Nephron (organoid): ENCODE data around the gene CES1.
"Not testable (repeated sequence)": the region's sequence is repeated elsewhere in the genome, so short reads cannot be mapped to it uniquely, and the experiment has no call there.

Source experiments
- H3K27ac Mint-ChIP-seq, 3 experiments: 2 replicates each; pipeline ENCODE4 v1.8.0; 2020; ENCODE audit warnings: mixed read lengths in 3 of 3, mild to moderate bottlenecking in 2 of 3, moderate library complexity in 1 of 3
- H3K27me3 Mint-ChIP-seq: 2 replicates; pipeline ENCODE4 v1.8.0; 2021; ENCODE audit warnings: low read depth, mild to moderate bottlenecking, moderate library complexity, mixed read lengths
- H3K36me3 Mint-ChIP-seq: 2 replicates; pipeline ENCODE4 v1.8.0; 2020; ENCODE audit warnings: low read depth, mixed read lengths
- H3K4me1 Mint-ChIP-seq: 2 replicates; pipeline ENCODE4 v1.8.0; 2020; ENCODE audit warnings: mixed read lengths
- H3K4me3 Mint-ChIP-seq, 3 experiments: 2 replicates each; pipeline ENCODE4 v1.8.0; 2020; ENCODE audit warnings: mild to moderate bottlenecking in 3 of 3, mixed read lengths in 3 of 3, moderate library complexity in 2 of 3
- H3K9me3 Mint-ChIP-seq: 2 replicates; pipeline ENCODE4 v1.8.0; 2020; ENCODE audit warnings: mixed read lengths
- TF ChIP-seq, protein P1 (sequence below), 3 experiments: fragments of 200-600 bp; sonication (generic); IDR thresholded peaks; one replicate each; pipeline ENCODE4 v1.5.0; 2021; ENCODE audit warnings: antibody characterized with exemption in 3 of 3; ENCODE audit not compliant: unreplicated experiment in 3 of 3

The CES1 gene

DNA sequence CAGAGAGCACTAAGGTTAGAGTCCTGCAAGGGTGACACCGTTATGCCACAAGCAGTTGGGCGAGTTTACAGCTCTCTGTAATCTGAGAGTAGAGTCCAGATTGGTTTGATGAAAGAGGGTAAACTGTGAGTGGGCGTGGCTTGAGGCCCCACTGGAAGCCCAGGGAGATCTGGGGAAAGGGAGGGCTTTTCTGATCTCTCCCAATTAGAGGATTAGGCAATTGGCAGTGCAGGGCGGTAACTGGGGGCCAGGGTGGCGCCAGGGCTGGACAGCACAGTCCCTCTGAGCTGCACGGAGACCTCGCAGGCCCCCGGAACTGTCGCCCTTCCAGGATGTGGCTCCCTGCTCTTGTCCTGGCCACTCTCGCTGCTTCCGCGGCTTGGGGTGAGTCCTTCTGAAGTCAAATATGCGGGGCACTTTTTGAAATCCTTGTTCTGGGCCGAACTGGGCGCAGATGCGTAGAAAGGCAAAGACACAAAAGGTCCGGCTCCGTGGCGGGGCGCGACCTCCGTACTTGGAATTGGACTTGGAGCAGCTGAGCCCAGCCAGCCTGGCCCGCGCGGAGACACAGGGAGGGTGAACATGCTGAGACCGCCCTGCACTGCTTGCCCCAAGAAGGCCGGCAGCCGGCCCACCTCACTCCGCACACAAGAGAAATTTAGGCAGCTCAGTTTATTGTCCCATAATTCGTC, 72.4 kb downstream of the CES1 start:
- Mint-ChIP-seq H3K9me3 (no peaks in the 10 kb centered on the region), H3K36me3 (no peaks in the 10 kb centered on the region), H3K27ac (peak overlapping the region in 2 of 3 experiments; percentile 53 to 54), H3K27me3 (peaks cover 27% of the 10 kb centered on the region), H3K4me3 (peak overlapping the region; percentile 70 to 73 (median 71)), H3K4me1 (peaks cover 21% of the 10 kb centered on the region)
- TF ChIP-seq, protein P1, sequence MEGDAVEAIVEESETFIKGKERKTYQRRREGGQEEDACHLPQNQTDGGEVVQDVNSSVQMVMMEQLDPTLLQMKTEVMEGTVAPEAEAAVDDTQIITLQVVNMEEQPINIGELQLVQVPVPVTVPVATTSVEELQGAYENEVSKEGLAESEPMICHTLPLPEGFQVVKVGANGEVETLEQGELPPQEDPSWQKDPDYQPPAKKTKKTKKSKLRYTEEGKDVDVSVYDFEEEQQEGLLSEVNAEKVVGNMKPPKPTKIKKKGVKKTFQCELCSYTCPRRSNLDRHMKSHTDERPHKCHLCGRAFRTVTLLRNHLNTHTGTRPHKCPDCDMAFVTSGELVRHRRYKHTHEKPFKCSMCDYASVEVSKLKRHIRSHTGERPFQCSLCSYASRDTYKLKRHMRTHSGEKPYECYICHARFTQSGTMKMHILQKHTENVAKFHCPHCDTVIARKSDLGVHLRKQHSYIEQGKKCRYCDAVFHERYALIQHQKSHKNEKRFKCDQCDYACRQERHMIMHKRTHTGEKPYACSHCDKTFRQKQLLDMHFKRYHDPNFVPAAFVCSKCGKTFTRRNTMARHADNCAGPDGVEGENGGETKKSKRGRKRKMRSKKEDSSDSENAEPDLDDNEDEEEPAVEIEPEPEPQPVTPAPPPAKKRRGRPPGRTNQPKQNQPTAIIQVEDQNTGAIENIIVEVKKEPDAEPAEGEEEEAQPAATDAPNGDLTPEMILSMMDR (IDR thresholded peaks at IDR 0.05; ENCODE audit: unreplicated experiment in 3 of 3), result no peak

DNA sequence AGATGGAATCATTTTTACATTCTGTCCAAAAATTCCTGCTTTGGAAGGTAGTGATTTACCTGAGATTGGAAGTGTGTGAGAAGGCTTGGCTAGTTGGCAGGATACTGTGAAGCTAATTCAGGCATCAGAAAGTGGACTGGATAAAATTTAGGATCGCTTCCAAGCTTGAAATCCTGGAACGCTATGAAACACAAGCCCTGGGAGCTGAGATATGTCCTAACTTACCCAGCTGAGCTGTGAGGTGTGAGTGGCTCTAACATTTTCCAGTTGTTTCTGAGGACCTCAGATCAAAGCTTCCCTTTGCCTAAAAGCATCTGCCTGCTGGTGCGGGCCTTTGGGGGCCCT, 73.0 kb downstream of the CES1 start:
- H3K36me3 Mint-ChIP-seq, H3K9me3 Mint-ChIP-seq: not testable (repeated sequence)
- Mint-ChIP-seq H3K4me3 (peak overlapping the region; percentile 70 to 73 (median 71)), H3K27ac (peak overlapping the region in 1 of 3 experiments; percentile 54), H3K4me1 (peaks cover 21% of the 10 kb centered on the region), H3K27me3 (peaks cover 27% of the 10 kb centered on the region)

DNA sequence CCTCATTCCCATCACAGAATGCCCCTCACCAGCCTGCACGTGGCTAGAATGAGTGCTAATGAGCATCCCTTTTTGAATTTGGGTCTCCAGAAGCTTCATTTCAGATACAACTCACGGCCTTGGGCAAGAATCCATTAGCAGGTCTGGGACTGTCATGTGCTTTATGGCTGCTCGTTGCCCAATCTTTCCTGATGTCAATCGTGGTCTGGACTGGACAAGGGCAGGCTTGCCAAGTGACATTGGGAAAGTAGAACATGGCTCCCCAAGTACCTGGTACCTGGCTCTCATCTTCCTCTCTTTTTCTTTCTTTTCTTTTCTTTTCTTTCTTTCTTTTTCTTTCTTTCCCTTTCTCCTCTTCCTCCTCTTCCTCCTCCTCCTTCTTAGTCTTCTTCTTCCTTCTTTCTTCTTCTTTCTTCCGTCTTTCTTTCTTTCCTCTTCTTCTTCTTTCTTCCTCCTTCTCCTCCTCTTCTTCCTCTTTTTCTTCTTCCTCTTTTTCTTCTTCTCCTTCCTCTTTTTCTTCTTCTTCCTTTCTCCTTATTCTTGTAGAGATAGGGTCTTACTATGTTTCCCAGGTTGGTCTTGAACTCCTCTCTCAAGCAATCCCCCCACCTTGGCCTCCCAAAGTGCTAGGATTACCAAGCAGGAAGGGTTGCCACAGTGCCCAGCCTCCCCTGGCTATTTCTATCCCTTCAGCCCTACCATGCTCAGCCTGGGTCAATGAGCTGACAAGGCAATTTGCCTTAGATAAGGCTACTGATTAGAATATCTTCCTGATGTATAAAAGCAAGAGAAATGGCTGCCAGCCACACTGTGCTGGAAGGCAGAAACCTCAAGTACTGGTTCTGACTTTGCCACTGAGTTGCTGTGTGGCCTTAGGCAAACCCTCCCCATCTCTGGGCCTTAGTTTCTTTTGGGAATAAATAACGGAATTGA, 75.0 kb downstream of the CES1 start:
- not testable (repeated sequence) for H3K9me3 Mint-ChIP-seq, H3K36me3 Mint-ChIP-seq
- peaks cover 21% of the 10 kb centered on the region for H3K4me1 Mint-ChIP-seq

DNA sequence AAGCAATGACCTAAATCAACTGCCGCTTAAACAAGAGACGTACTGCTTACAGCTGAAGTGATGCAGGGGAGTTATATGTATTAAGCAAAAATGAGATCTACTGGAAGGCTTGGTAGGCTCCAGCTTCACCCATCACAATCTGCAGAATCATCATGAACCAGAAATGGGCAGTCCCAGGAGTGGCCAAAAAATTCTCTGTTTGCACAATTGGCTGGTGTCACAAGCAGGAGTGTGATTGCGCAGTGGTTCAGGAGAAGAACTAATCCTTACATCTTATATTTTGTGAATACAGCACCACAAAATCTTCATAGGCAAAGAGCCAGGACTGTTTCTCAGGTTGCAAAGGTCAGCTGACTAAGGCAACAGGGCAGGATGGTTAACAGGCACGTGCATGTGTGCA, 75.9 kb downstream of the CES1 start:
- Mint-ChIP-seq H3K27me3 (peaks cover 27% of the 10 kb centered on the region), H3K9me3 (no peaks in the 10 kb centered on the region), H3K4me1 (peaks cover 16% of the 10 kb centered on the region), H3K4me3 (no peak overlapping the region), H3K36me3 (no peaks in the 10 kb centered on the region), H3K27ac (no peak overlapping the region)
- TF ChIP-seq, protein P1 (IDR thresholded peaks at IDR 0.05; ENCODE audit: unreplicated experiment in 3 of 3), result no peak

More for the DNA sequence above, 75.0 kb downstream of the CES1 start:
- not testable (repeated sequence) for H3K27ac Mint-ChIP-seq, H3K4me3 Mint-ChIP-seq
- peaks cover 27% of the 10 kb centered on the region for H3K27me3 Mint-ChIP-seq

DNA sequence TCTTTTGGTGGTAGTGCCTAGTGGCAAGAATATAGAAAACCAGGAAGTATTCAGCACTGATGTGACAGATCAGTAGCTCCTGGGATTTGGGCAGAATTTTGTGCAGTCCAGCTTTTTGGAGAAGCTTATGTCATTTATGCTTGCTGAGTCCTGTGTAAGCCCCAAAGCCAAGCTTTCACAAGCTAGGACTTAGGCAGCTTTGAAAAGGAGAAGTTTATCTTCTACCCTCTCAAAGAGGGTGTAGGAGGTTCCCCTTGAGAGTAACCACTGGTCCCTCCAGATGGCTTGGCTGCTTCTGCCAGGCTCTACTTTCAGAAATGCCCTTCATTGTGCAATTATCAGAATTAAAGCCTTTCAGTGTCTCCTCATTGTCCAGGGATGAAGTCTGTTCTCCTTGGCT, 78.8 kb downstream of the CES1 start:
- Mint-ChIP-seq H3K27me3 (peaks cover 12% of the 10 kb centered on the region), H3K4me1 (no peaks in the 10 kb centered on the region), H3K36me3 (no peaks in the 10 kb centered on the region), H3K9me3 (no peaks in the 10 kb centered on the region), H3K27ac (no peak overlapping the region), H3K4me3 (no peak overlapping the region)
- TF ChIP-seq, protein P1 (IDR thresholded peaks at IDR 0.05; ENCODE audit: unreplicated experiment in 3 of 3), result no peak

DNA sequence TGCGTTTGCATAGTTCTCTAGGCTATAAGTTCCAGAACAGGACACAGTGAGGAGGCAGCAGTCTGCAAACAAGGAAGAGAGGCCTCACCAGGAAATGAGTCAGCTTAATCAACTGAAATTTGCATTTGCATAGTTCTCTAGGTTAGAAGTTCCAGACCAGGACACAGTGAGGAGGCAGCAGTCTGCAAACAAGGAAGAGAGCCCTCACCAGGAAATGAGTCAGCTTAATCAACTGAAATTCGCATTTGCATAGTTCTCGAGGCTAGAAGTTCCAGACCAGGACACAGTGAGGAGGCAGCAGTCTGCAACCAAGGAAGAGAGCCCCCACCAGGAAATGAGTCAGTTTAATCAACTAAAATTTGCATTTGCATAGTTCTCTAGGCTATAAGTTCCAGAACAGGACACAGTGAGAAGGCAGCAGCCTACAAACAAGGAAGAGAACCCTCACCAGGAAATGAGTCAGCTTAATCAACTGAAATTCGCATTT, 79.7 kb downstream of the CES1 start:
- not testable (repeated sequence) for H3K36me3 Mint-ChIP-seq, H3K4me3 Mint-ChIP-seq, H3K9me3 Mint-ChIP-seq, H3K4me1 Mint-ChIP-seq
- peak overlapping the region; percentile 59 to 82 (median 78) for H3K27ac Mint-ChIP-seq
- peaks cover 11% of the 10 kb centered on the region for H3K27me3 Mint-ChIP-seq
